Measurements from ENCODE around the gene FHAD1.

FHAD1 gene

DNA sequence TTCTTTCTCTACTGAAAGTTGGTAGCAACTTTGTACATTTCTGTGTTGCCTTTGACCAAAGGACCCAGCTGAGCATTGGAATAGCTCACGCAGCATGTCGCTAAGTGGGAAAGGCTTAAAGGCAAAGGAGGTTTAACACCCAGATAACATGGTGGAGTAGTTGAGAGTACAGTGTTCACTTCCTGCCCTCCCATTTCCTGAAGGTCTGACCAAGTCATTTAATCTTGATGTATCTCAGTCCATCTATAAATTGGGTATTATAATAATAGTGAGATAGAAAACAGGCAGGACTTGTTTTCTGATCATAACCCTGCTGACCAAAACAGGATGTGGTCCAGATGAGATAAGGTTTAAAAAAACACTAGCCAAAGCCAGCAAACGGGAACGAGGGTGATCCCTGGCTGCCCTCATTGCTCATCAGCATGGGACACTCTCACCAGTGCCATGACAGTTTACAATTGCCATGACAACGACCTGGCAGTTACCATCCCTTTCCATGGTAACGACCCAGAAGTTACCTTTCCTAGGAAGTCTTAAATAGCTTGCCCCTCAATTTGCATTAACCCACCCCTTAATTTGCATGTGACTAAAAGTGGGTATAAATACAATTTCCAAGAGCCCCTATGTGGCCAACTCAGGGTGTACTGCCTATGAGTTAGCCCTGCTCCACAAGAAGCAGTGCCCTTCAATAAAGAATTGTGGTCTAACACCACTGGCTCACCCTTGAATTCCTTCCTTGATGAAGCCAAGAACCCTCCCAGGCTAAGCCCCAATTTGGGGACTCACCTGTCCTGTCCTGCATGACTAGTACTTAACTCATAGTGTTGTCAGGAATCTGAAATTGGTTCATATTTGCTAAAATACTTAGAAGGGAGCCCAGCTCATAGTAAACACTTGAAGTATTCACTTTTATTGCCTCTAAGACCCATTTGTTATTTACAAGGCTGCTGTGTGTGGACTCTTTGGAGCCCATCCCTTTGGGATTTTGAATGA, 28.4 kb upstream of the FHAD1 start:
- DNase-seq = no peak

DNA sequence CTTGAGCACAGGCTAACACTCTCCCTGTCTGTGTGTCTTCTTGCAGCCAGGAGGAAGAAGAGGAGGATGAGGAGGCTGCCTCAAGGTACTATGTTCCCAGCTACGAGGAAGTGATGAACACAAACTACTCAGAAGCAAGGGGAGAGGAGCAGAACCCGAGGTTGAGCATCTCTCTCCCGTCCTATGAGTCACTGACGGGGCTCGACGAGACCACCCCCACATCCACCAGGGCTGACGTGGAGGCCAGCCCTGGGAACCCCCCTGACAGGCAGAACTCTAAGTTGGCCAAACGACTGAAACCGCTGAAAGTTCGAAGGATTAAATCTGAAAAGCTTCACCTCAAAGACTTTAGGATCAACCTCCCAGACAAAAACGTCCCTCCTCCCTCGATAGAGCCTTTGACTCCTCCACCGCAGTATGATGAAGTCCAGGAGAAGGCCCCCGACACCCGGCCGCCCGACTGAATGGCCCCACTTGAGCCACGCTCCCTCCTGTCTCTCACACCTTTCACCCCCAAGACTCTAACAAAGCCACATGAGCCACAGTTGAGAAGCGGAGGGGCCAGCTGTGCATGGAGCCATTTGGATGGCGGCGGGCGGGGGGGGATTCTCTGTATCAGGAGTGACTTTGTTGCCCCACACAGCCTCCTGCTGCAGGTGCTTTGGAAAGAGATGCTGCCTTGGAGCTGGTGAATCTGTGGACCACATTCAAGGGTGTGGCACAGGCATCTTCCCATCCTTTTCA, 27.6 kb upstream of the FHAD1 start:
- no peak for DNase-seq

DNA sequence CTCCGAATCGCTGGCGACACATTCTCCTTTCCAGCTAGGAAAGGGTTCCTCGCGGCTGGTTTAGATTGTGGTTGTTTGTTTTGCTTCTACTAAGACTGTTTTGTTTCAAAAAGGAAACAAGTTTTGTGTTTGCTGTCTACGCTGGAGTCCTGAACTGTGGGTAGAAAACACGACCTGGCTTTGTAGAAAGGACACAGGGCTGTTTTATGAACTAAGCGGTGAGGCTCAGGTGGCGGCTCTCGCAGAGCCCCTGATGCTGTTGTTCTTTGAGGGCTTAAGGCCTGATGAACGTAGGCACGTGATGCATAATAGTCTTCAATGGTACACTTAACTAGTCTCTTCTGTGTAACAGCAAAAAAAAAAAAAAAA, 27.0 kb upstream of the FHAD1 start:
- DNase-seq = no peak

DNA sequence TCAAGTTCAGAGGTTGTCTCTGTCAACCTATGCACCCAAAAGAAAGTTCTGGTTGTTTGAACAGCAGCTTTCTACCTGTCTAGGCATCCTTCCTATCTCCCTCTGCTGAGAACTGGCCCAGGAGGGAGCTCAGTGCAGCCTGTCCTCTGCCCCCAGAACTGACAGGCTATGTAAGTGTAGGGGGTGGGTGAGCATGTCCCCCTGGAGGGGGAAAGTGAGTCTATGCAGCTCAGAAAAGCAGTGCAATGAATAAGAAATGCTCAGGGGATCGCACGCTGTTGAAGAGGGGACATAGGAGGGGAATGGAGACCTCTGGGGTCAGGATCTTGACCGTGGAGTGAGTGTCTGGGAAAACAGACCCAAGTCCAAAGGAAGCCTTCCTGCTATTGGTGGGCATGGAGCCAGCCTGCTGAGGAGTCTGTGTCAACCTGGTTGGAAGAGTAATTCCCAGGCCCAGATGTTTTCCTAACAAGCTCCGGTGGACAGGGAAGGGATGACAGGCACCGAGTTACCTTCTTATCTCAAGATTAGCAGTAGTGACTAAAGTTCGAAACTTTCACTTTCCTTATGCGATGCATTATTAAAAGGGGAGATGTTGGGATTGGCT, 26.1 kb upstream of the FHAD1 start:
- no peak for DNase-seq

DNA sequence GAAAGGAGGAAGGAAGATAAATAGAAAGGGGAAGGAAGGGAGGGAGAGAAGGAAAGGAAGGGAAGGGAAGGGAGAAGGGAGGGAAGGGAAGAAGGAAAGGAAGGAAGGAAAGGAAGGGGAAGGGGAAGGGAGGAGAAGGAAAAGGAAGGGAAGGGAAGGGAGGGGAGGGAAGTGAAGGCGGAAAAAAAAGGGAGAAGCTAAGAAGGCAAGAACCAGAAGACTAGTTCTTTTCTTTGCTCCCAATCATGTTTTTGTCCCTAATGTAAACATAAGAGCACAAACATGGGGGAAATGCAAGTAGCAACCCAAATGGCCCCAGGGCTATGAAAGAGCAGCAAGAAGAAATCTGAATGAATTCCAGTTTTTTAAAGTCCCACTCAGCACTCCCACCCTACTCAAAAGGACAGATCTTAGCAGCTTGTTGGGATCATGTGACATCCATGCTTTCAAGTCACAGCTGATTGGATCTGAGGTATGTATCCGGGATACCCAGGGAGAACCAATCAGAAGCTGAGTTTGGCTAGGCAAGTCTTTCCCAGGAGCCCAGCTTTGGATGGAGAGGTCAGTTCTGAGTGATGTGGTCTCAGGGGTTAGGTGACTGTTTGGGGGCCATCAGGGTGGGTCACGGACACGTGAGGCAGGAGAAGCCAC, 24.2 kb upstream of the FHAD1 start:
- DNase-seq = no peak

DNA sequence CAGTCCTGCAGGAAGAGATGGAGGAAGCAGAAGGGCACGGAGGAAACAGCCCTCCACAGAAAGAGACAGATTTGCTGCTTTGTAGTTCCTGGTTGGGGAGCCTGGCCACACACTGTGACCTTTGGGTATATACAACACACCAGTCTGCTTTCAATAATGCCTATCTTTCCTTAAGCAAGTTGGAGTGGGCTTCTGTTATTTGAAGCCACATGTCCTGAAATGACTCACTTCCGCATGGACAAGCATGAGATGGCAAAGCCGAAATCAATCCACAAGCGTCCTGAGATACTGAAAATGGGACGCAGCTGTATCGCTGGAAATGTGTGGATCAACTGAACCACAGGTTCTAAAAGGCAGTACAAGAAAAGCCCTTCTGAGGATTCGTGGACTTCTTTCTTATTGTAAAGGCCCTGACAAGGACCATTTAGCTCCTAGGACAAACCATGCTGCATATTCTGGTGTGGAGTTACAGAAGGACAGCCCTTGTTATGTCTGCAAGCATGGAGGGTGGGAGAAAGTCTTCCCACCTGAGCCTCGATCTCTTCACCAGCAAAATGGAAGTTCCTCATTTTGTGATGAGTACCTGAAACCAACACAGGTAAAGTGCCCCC, 22.7 kb upstream of the FHAD1 start:
- no peak for DNase-seq

DNA sequence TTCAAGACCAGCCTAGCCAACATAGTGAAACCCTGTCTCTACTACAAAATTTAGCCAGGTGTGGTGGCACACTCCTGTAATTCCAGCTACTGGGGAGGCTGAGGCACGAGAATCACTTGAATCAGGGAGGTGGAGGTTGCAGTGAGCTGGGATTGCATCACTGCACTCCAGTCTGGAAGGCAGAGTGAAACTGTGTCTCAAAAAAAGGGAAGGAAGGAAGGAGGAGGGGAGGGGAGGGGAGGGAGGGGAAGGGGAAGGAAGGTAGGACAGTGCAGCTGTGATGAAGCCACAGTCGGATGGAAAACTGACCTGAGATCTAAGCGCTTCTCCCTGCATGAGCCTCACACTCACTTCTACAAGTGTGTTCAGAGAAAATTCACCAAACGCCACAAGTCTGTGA, 22.0 kb upstream of the FHAD1 start:
- DNase-seq = no peak

DNA sequence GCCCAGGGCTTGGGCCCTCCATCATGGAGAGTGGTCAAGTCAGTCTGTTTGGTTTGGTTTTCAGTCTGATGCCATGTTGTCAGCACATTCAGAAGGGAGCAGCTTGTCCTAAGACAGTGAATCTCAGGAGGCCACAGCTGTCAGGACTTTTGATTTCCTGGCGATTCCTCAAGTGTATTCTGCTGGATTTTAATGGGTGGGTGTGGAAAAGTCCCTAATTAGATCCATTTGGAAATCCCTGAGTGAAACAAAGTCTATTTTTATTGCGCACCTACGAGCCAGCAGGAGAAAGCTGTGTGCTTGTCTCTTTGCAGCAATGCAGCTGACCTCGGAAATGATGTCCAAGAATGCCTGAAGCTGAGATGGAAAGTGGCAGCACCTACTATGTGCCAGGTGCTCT, 21.6 kb upstream of the FHAD1 start:
- DNase-seq = no peak

DNA sequence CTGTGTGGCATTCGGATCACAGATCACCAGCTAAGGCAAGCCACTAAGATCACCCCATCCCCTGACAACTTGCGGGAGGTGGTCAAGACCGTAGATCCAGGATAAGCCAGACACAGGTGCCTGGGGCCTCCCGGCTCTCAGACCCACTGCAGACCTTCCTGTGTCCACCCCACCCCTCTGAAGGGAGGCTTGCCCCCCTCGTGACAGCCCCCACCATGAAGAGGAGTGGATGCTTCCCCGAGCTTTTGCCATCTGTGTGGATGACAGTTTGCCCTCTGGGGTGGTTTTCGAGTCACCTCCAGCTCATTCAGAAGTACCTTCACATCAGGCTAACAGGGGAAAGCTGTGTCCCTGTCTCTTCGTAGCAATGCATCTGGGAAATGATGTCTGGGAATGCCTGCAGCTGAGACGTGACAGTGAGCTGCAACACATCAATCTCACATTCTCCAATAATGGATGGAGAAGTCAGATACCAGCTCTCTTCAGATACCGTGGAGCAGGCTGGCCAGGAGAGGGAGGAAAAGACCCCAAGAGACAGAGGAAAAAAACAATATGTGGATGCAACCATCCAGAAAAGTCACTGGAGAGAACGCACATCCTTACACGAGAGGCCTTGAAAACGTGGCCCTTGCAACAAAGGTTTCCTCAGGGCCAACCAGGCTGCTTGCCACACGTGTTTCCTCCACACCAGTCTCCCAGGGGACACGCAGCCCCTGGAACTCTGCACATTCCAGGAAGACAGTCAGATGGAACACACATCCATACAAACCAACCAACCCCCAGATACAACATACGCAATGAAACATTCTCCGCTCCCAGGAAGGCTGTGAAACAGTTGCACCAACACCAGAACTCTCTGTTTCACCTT, 20.4 kb upstream of the FHAD1 start:
- DNase-seq = no peak

DNA sequence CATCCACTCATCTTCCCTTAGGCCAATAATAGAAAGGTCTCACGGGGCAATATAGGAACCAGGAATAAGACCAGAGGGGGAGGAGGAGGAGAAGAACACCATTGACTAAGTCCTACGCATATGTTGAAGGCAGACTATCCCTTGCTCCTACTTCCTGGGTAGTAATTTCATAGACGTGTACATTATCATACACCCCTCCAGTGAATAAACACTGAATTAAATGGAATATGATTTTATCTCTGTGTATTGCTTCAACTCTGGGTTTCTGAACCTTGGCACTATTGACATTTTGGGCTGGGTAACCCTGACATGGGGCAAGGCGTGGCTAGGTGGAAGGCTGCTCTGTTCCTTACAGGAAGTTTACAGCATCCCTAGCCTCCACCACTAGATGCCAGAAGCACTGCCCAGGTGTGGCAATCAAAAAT, 17.3 kb upstream of the FHAD1 start:
- no peak for DNase-seq

DNA sequence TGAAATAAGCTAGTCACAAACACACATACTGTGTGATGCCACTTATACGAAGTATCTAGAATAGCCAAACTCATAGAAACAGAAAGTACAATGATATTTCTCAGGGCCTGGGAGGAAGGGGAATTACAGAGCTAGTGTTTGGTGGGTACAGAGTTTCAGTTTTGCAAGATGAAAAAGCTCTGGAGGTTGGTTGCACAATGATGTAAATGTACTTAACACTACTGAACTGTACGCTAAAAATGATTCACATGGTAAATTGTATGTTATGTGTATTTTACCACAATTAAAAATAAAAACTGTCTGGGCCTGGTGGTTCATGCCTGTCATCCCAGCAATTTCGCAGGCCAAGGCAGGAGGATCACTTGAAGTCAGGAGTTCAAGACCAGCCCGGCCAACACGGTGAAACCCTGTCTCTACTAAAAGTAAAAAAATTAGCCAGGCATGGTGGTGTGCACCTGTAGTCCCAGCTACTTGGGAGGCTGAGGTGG, 15.3 kb upstream of the FHAD1 start:
- DNase-seq = no peak

DNA sequence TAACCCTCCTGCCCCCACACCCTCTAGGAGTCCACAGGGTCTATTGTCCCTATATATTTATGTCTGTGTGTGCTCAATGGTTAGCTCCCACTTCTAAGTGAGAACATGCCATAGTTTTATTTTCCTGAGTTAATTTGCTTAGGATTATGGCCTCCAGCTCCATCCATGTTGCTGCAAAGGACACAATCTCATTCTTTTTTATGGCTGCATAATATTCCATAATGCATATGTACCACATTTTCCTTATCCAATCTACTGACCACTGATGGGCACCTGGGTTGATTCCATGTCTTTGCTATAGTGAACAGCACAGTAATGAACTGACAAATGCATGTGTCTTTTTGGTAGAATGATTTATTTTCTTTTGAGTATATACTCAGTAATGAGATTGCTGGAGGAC, 13.3 kb upstream of the FHAD1 start:
- DNase-seq = no peak

DNA sequence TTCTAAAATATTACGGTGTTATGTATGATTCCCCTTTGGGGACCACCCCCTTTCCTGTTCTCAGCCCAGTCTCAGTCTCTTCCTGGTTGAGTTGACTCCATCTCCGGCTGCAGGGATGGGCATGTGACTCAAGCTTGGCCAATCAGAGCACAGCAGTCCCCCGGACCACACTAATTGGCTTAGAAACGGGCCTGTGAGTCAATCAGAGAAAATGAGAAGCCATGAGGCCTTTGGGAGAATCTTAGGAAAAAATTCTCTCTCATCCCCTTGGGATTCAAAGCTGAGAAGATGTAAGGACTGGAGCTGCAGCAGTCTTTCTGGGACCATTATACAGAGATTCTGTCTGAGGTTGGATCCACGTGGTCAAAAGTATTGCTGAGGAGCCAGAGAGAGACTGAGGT, 10.7 kb upstream of the FHAD1 start:
- peak; percentile 37 for DNase-seq

DNA sequence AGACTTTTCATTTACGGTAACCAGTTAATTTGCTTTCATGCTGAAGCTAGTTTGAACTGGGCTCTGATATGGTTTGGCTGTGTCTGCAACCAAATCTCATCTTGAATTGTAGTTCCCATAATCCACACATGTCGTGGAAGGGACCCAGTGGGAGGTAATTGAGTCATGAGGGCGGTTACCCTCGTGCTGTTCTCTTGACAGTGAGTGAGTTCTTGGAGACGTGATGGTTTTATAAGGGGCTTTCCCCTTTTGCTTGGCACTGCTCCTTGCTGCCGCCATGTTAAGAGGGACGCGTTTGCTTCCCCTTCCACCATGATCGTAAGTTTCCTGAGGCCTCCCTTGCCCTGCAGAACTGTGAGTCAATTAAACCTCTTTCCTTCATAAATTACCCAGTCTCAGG, 10.3 kb upstream of the FHAD1 start:
- no peak for DNase-seq

DNA sequence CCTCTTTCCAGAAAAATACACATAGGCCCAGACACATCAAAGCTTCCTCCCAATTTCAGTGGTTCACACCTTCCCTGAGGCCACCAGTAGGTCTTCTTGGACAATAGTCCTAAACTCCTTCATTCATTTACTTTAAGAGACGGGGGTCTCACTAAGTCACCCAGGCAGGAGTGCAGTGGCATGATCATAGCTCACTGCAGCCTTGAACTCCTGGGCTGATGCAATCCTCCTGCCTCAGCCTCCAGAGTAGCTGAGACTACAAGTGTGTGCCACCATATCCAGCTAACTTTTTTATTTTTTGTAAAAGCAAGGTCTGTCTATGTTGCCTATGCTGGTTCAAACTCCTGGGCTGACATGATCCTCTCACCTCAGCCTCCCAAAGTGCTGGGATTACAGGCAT, 8.2 kb upstream of the FHAD1 start:
- no peak for DNase-seq

DNA sequence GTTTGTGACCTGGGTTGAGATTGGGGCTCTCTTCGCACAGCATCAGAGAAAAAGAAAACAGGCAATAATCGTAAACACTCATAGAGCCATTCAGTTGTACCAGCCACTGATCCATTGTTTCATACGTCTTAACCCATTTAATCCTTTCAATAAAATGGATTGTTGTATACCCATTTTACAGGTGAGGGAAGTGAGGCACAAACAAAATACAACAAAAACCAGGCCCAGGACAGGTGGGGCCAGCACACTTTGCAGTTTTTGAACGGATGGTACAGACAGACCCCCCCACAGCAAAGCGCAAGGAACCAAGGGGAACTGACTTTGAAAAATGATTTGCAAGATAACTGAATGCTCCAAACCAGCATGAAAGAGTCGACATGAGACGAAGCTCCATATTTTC, 4.3 kb upstream of the FHAD1 start:
- DNase-seq = no peak

DNA sequence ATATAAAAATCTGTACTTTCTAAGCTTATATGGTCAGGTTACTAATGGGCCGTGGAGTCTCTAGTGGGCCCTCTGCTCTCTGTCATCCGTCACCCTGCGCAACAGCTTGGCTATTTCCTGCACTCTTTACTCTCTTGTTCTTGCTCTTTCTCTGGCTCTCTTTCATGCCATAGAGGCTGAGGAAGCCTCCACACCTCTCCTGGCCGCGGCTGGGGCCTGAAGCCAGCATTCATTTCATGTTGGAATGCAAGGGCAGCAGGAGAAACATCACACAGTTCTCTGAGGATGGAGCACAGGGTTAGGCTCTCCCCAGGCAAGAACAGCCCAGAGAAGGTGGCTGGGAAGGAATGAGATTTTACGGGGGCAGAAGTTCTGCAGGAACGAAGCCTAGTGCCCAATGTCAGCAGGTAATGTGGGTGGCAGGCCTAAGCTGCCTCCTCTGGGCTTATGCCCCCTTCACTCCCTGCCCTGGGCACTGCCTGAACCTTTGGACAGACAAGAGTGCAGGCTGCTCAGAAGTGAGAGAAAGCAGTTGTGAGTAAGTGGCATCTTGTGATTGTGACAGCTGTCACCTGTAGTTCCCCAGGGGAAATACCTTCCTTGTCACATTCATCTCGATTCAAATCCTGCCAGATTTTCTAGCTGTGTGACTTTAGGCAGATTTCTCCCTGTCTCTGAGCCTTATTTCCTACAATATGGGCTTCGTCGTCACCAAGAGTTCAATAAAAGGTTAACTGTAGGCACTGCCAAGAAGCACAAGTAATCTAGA, 3.6 kb upstream of the FHAD1 start:
- no peak for DNase-seq

DNA sequence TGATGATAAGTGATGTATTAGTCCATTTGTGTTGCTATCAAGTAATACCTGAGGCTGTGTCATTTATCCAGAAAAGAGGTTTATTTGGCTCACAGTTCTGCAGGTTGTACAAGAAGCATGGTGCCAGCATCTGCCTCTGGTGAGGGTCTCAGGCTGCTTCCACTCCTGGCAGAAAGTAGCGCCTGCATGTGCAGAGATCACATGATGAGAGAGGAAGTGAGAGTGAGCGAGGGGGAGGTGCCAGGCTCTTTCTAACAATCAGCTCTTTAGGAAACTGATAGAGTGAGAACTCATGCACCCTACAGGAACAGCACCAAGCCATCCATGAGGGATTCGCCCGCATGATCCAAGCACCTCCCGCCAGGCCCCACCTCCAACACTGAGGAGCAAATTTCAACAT, 2.2 kb upstream of the FHAD1 start:
- no peak for DNase-seq

DNA sequence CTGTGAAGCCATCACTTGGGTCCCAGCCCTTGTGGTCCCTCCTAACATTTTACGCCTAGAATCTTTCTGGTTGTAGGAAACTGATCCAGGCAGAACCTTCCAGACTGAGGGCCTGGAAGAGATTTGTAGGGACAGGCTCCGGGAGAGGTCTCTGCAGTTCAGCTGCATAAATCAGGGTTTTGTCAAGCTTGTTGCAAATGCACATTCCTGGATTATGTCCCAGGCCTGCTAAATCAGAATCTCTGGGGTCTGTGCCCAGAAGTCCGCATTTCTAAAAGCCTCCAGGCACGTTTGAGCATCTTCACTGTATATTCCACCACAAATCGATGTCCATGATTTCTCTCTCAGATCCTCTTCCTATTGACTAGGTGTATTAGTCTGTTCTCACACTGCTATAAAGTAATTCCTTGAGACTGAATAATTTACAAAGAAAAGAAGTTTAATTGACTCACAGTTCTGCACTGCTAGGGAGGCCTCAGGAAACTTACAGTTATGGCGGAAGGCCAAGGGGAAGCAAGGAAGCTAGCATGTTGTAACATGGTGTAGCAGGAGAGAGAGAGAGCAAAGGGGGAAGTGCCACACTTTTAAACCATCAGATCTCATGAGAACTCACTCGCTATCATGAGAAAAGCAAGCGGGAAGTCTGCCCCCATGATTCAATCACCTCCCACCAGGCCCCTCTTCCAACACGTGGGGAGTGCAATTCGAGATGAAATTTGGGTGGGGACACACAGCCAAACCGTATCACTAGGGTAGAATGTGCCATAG, 1.2 kb upstream of the FHAD1 start:
- DNase-seq = peak; percentile 20

DNA sequence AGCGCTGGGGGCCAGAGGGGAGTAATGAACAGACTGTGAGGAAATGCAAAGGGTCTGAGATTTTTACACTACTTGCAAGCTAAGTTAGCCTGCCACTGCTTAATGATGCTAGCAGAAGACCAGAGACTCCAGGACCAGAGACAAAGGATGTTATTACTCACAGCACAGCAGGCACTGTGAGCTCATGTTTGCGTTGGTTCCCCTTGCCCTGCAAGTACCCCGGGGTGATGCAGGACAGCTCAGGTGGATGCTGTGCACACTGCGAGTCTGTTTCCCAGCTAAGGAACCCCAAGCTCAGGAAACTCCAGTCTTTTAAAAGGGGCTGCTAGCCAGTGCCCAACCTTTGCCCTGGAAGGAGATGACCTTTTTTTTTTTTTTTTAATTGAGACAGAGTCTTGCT, 1.2 kb downstream of the FHAD1 start:
- no peak for DNase-seq
